Neural progenitor cell (in vitro differentiated cells): Measurements from ENCODE around the gene PTPRK. TPM values are rescaled to one million over a fixed set of nuclear protein-coding genes. Genes with fewer than 3 reads are reported as not detected.
"Not testable (repeated sequence)": the region's sequence is repeated elsewhere in the genome, so short reads cannot be mapped to it uniquely, and the experiment has no call there.

Source experiments
- DNase-seq: peaks from one replicate; pipeline ENCODE4 v3.0.0-alpha.2; 2016; ENCODE audit warnings: low spot score
- H2AFZ ChIP-seq: fragments of 200-600 bp; sonication (generic); replicated peaks from 2 replicates; pipeline ENCODE4 v1.6.1; 2016; ENCODE audit warnings: antibody characterized with exemption
- H3F3A ChIP-seq: fragments of 200-600 bp; sonication (generic); 2 replicates; pipeline ENCODE4 v1.6.1; 2016; ENCODE audit warnings: antibody characterized with exemption, low read depth
- H3K27ac ChIP-seq: fragments of 200-600 bp; sonication (generic); 2 replicates; pipeline ENCODE4 v1.5.1; 2016; ENCODE audit warnings: mild to moderate bottlenecking
- H3K27me3 ChIP-seq: fragments of 200-600 bp; sonication (generic); 2 replicates; pipeline ENCODE4 v1.6.1; 2016; ENCODE audit warnings: mild to moderate bottlenecking, moderate library complexity
- H3K36me3 ChIP-seq: fragments of 200-600 bp; sonication (generic); 2 replicates; pipeline ENCODE4 v1.5.1; 2016
- H3K4me1 ChIP-seq: fragments of 200-600 bp; sonication (generic); 2 replicates; pipeline ENCODE4 v1.6.1; 2016; ENCODE audit warnings: mixed run types
- H3K4me2 ChIP-seq: fragments of 200-600 bp; sonication (generic); 2 replicates; pipeline ENCODE4 v1.6.1; 2016
- H3K4me3 ChIP-seq: fragments of 200-600 bp; sonication (generic); 2 replicates; pipeline ENCODE4 v1.5.1; 2016
- H3K79me2 ChIP-seq: fragments of 200-600 bp; sonication (generic); 2 replicates; pipeline ENCODE4 v1.6.1; 2016; ENCODE audit warnings: low read depth
- H3K9ac ChIP-seq: fragments of 200-600 bp; sonication (generic); 2 replicates; pipeline ENCODE4 v1.6.1; 2016
- H3K9me3 ChIP-seq: fragments of 200-600 bp; sonication (generic); 2 replicates; pipeline ENCODE4 v1.5.1; 2016; ENCODE audit warnings: low read depth
- H4K20me1 ChIP-seq: fragments of 200-600 bp; sonication (generic); 2 replicates; pipeline ENCODE4 v1.6.1; 2016; ENCODE audit warnings: low read depth
- H3K27ac Mint-ChIP-seq: 3 replicates; pipeline ENCODE4 v1.8.0; 2021; ENCODE audit warnings: mixed read lengths
- H3K27me3 Mint-ChIP-seq: 2 replicates; pipeline ENCODE4 v1.8.0; 2022; ENCODE audit warnings: low read depth, mild to moderate bottlenecking, inconsistent platforms, moderate library complexity, mixed read lengths; ENCODE audit not compliant: insufficient read depth
- H3K36me3 Mint-ChIP-seq: 3 replicates; pipeline ENCODE4 v1.8.0; 2021; ENCODE audit warnings: mixed read lengths
- H3K4me1 Mint-ChIP-seq: 3 replicates; pipeline ENCODE4 v1.8.0; 2021; ENCODE audit warnings: mixed read lengths
- H3K4me3 Mint-ChIP-seq: 3 replicates; pipeline ENCODE4 v1.8.0; 2021; ENCODE audit warnings: mild to moderate bottlenecking, moderate library complexity, mixed read lengths
- H3K9me3 Mint-ChIP-seq: 3 replicates; pipeline ENCODE4 v1.8.0; 2020; ENCODE audit warnings: mixed read lengths
- CTCF ChIP-seq: fragments of 200-600 bp; sonication (generic); IDR thresholded peaks from 2 replicates; pipeline ENCODE4 v1.5.1; 2017; ENCODE audit warnings: antibody characterized with exemption, mild to moderate bottlenecking
- EZH2 ChIP-seq: fragments of 200-600 bp; sonication (generic); IDR thresholded peaks from 2 replicates; pipeline ENCODE4 v1.6.1; 2017; ENCODE audit warnings: antibody characterized with exemption, mild to moderate bottlenecking, moderate library complexity
- EZH2phosphoT487 ChIP-seq: fragments of 200-600 bp; sonication (generic); IDR thresholded peaks from 2 replicates; pipeline ENCODE4 v1.6.1; 2017; ENCODE audit warnings: antibody characterized with exemption
- total RNA-seq: library from RNA; depleted of rRNA; stranded (reverse); fragments of >200 nt; gene quantifications from 2 replicates; pipeline ENCODE4 v1.2.3, GENCODE V29; 2015; ENCODE audit warnings: low replicate concordance

Gene PTPRK
- total RNA-seq, 1 donor from 2014 or later, result 35.0 TPM

GRCh38 chr6:127990074-127990473 is 530.3 kb downstream of the PTPRK start:
- Histone ChIP-seq H3K79me2 (no peaks in the 10 kb centered on the region), H3K4me3 (no peak overlapping the region), H3K9ac (no peak overlapping the region), H3K4me1 (no peaks in the 10 kb centered on the region), H3K36me3 (no peaks in the 10 kb centered on the region), H3K9me3 (no peaks in the 10 kb centered on the region), H2AFZ (no peak overlapping the region), H3K27me3 (no peaks in the 10 kb centered on the region), H3K27ac (no peak overlapping the region), H3F3A (no peaks in the 10 kb centered on the region), H3K4me2 (no peak overlapping the region), H4K20me1 (no peaks in the 10 kb centered on the region)
- Mint-ChIP-seq H3K4me3 (no peak overlapping the region), H3K9me3 (no peaks in the 10 kb centered on the region), H3K27ac (no peak overlapping the region), H3K27me3 (no peaks in the 10 kb centered on the region), H3K4me1 (no peaks in the 10 kb centered on the region), H3K36me3 (peaks cover 1% of the 10 kb centered on the region)
- no peak for DNase-seq
- TF ChIP-seq EZH2 (no peak), CTCF (no peak), EZH2phosphoT487 (no peak)

- H4K20me1 ChIP-seq, result no peaks in the 10 kb centered on the region
- H3K9me3 ChIP-seq, result no peaks in the 10 kb centered on the region
- H3K27ac ChIP-seq, result no peak overlapping the region
- H3K4me2 ChIP-seq, result no peak overlapping the region
- DNase-seq, result no peak
- Mint-ChIP-seq H3K9me3 (no peaks in the 10 kb centered on the region), H3K4me3 (no peak overlapping the region), H3K27ac (no peak overlapping the region), H3K36me3 (peaks cover 14% of the 10 kb centered on the region), H3K27me3 (no peaks in the 10 kb centered on the region), H3K4me1 (no peaks in the 10 kb centered on the region)
- no peak overlapping the region for H3K4me3 ChIP-seq
- H3K27me3 ChIP-seq, result no peaks in the 10 kb centered on the region
- TF ChIP-seq CTCF (no peak), EZH2 (no peak), EZH2phosphoT487 (no peak)
- no peaks in the 10 kb centered on the region for H3K36me3 ChIP-seq
- H3K9ac ChIP-seq, result no peak overlapping the region
- no peaks in the 10 kb centered on the region for H3F3A ChIP-seq
- no peak overlapping the region for H2AFZ ChIP-seq
- no peaks in the 10 kb centered on the region for H3K79me2 ChIP-seq
- no peaks in the 10 kb centered on the region for H3K4me1 ChIP-seq
Measured at GRCh38 chr6:127980996-127981395, 539.4 kb downstream of the PTPRK start.

- not testable (repeated sequence) for H3K79me2 ChIP-seq, H3K9me3 ChIP-seq, H2AFZ ChIP-seq, H3K4me2 ChIP-seq, H3K36me3 ChIP-seq, H3K4me1 Mint-ChIP-seq, H3K4me3 ChIP-seq, H3F3A ChIP-seq, H4K20me1 ChIP-seq, H3K27me3 ChIP-seq, H3K27ac Mint-ChIP-seq, H3K9me3 Mint-ChIP-seq, H3K27me3 Mint-ChIP-seq, H3K9ac ChIP-seq, H3K27ac ChIP-seq, H3K4me3 Mint-ChIP-seq, DNase-seq, H3K4me1 ChIP-seq
- peaks cover 17% of the 10 kb centered on the region for H3K36me3 Mint-ChIP-seq
Measured at GRCh38 chr6:127978185-127978584, 542.2 kb downstream of the PTPRK start.

- Histone ChIP-seq H3K79me2 (no peaks in the 10 kb centered on the region), H3K4me2 (no peak overlapping the region), H3K9me3 (no peaks in the 10 kb centered on the region), H3K27ac (no peak overlapping the region), H3K4me3 (no peak overlapping the region), H2AFZ (no peak overlapping the region), H3K27me3 (no peaks in the 10 kb centered on the region), H3F3A (no peaks in the 10 kb centered on the region), H3K36me3 (no peaks in the 10 kb centered on the region), H3K9ac (no peak overlapping the region), H3K4me1 (no peaks in the 10 kb centered on the region), H4K20me1 (no peaks in the 10 kb centered on the region)
- H3K4me3 Mint-ChIP-seq, result no peak overlapping the region
- H3K9me3 Mint-ChIP-seq, result no peaks in the 10 kb centered on the region
- H3K4me1 Mint-ChIP-seq, result no peaks in the 10 kb centered on the region
- no peaks in the 10 kb centered on the region for H3K27me3 Mint-ChIP-seq
- H3K27ac Mint-ChIP-seq, result no peak overlapping the region
- DNase-seq, result no peak
- H3K36me3 Mint-ChIP-seq, result peaks cover 17% of the 10 kb centered on the region
- TF ChIP-seq EZH2 (no peak), EZH2phosphoT487 (no peak), CTCF (no peak)
Measured at GRCh38 chr6:127976796-127977195, 543.6 kb downstream of the PTPRK start.
